A673 (cell line): ENCODE results near the gene OLFM1.

ENCODE experiments used
- CTCF ChIP-seq: fragments of 300-800, 200-600 bp; sonication (generic); conservative IDR thresholded peaks from 2 replicates; pipeline ENCODE4 v1.5.1; 2017; ENCODE audit warnings: low read depth, mild to moderate bottlenecking, antibody characterized with exemption, low read length, moderate library complexity, mixed read lengths
- EZH2 ChIP-seq: fragments of 200-600 bp; sonication (generic); IDR thresholded peaks from 2 replicates; pipeline ENCODE4 v1.6.1; 2017; ENCODE audit warnings: borderline replicate concordance, low read depth, mild to moderate bottlenecking, mixed read lengths, antibody characterized with exemption, low read length; ENCODE audit not compliant: poor library complexity, severe bottlenecking

DNA sequence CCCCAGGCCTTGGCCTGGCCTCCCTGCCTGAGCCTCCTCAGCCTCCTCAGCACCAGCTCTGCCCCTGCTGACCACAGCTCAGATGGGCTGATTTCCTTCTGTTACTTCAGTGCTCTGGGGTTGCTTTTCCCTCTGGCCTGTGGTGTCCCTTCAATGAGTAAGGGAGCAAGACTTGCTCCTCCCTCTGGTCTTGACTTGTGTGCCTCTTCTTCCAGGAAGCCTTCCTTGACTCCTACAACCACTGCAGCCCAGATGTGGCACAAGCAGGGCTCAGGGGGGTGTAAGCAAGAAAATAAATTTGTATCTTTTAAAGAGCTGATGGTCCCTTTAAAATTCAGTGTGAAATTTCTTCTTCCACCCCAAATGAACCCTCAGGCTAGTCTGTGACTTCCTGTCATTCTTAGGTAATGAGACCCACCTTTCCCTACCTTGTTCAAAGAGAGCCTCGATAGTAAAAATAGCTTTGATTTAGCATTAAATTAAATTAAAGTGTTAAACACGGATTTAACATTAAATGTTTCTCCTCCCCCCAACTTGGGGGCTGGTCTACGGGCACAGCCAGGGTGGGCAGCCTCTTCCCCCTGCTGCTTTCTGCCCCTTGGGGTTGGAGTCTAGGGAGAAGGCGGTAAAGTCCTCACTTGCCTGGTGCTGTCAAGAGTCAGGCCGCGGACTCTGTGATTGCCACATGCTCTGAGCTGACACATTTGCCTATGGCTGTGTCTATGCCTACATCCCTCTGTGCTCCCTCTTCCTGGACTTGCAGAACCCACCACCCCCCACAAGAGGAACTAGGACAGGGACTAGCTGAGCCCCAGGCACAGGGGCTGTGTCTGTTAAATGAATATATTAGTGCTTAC, 64.5 kb downstream of the OLFM1 start:
- TF ChIP-seq CTCF (no peak), EZH2 (no peak)
